SK-N-SH (cell line): ENCODE results near the gene UBLCP1. TPM values are rescaled to one million over a fixed set of nuclear protein-coding genes. Genes with fewer than 3 reads are reported as not detected.

Source experiments
- CTCF ChIA-PET: fragments of 300-600, 350-600 bp; formaldehyde crosslinking; extraction: SDS; loops from one replicate; lab custom pipeline; 2021; lab: Yijun Ruan, JAX
- POLR2A ChIA-PET: fragments of 350-600 bp; sonication (Branson Sonifier 250); formaldehyde crosslinking; extraction: SDS; loops from one replicate; lab custom pipeline; 2020; ENCODE audit warnings: antibody characterized with exemption, inconsistent platforms; lab: Yijun Ruan, JAX
- DNase-seq: peaks from one replicate; pipeline ENCODE4 v3.0.0; 2012
- H2AFZ ChIP-seq: fragments of 200-600 bp; sonication (generic); 2 replicates; pipeline ENCODE4 v1.8.1; 2016; ENCODE audit warnings: antibody characterized with exemption, mild to moderate bottlenecking, low read depth
- H3F3A ChIP-seq: fragments of 200-600 bp; sonication (generic); replicated peaks from 2 replicates; pipeline ENCODE3; 2016; ENCODE audit warnings: antibody characterized with exemption, mild to moderate bottlenecking; ENCODE audit not compliant: insufficient read depth
- H3K27ac ChIP-seq, 2 experiments: fragments of 200-500 bp in 1 of 2; fragments of 200-600 bp in 1 of 2; sonication (Bioruptor generic) in 1 of 2; sonication (generic), shearing (Covaris generic) in 1 of 2; 2 replicates each; pipeline versions ENCODE4 v1.5.1 to v1.6.1; 2014 to 2016; ENCODE audit warnings: low read depth in 2 of 2, inconsistent platforms in 1 of 2, low read length in 1 of 2, mild to moderate bottlenecking in 1 of 2, mixed read lengths in 1 of 2
- H3K27me3 ChIP-seq: fragments of 200-600 bp; sonication (generic), shearing (Covaris generic); 2 replicates; pipeline ENCODE4 v1.6.1; 2016; ENCODE audit warnings: mixed run types; ENCODE audit not compliant: insufficient read depth
- H3K36me3 ChIP-seq, 2 experiments: fragments of 200-500 bp in 1 of 2; fragments of 200-600 bp in 1 of 2; sonication (Bioruptor generic) in 1 of 2; sonication (generic) in 1 of 2; replicated peaks in 1 of 2; 2 replicates each; pipeline versions ENCODE3 to v1.5.1; 2014 to 2016; ENCODE audit warnings: low read length in 1 of 2, mild to moderate bottlenecking in 1 of 2; ENCODE audit not compliant: insufficient read depth in 2 of 2, control insufficient read depth in 1 of 2
- H3K4me1 ChIP-seq, 2 experiments: fragments of 200-500 bp in 1 of 2; fragments of 200-600 bp in 1 of 2; sonication (Bioruptor generic) in 1 of 2; sonication (generic), shearing (Covaris generic) in 1 of 2; 2 replicates each; pipeline versions ENCODE4 v1.5.1 to v1.6.1; 2014 to 2016; ENCODE audit warnings: low read depth in 1 of 2, low read length in 1 of 2, mixed run types in 1 of 2; ENCODE audit not compliant: insufficient read depth in 2 of 2, control insufficient read depth in 1 of 2
- H3K4me2 ChIP-seq: fragments of 200-600 bp; sonication (generic), shearing (Covaris generic); 2 replicates; pipeline ENCODE4 v1.6.1; 2017; ENCODE audit warnings: mixed run types
- H3K4me3 ChIP-seq, 2 experiments: fragments of 200-500 bp in 1 of 2; fragments of 200-600 bp in 1 of 2; sonication (Bioruptor generic) in 1 of 2; sonication (generic), shearing (Covaris generic) in 1 of 2; 2 replicates each; pipeline versions ENCODE4 v1.5.1 to v1.8.1; 2014 to 2016; ENCODE audit warnings: low read depth in 2 of 2, inconsistent platforms in 1 of 2, low read length in 1 of 2, mild to moderate bottlenecking in 1 of 2, mixed read lengths in 1 of 2, moderate library complexity in 1 of 2
- H3K79me2 ChIP-seq: fragments of 200-600 bp; sonication (generic); 2 replicates; pipeline ENCODE4 v1.8.1; 2017; ENCODE audit warnings: mild to moderate bottlenecking; ENCODE audit not compliant: insufficient read depth
- H3K9ac ChIP-seq: fragments of 200-600 bp; sonication (generic); 2 replicates; pipeline ENCODE4 v1.6.1; 2017; ENCODE audit warnings: mixed run types
- H3K9me2 ChIP-seq: fragments of 200-600 bp; sonication (generic); 2 replicates; pipeline ENCODE4 v1.6.1; 2017; ENCODE audit warnings: mixed run types
- H3K9me3 ChIP-seq: fragments of 200-600 bp; sonication (generic); 2 replicates; pipeline ENCODE4 v1.6.1; 2017; ENCODE audit warnings: mixed run types, mild to moderate bottlenecking, moderate library complexity
- H4K20me1 ChIP-seq: fragments of 200-600 bp; sonication (generic); 2 replicates; pipeline ENCODE4 v1.6.1; 2017; ENCODE audit warnings: mild to moderate bottlenecking, mixed run types; ENCODE audit not compliant: insufficient read depth
- ELF1 ChIP-seq: IDR thresholded peaks from 2 replicates; pipeline ENCODE4 v1.4.0; 2012
- EP300 ChIP-seq, 2 experiments: IDR thresholded peaks; 2 replicates each; pipeline versions ENCODE4 v1.4.0 to v1.6.1; 2012; ENCODE audit warnings: borderline replicate concordance in 1 of 2, low read depth in 1 of 2, low read length in 1 of 2
- FOSL2 ChIP-seq: IDR thresholded peaks from 2 replicates; pipeline ENCODE4 v1.4.0; 2012; ENCODE audit warnings: low read depth, mild to moderate bottlenecking, moderate library complexity, borderline replicate concordance
- FOXJ3 ChIP-seq: sonication (generic); formaldehyde crosslinking; IDR thresholded peaks from 2 replicates; pipeline ENCODE4 v1.5.1; 2020; ENCODE audit warnings: mild to moderate bottlenecking, missing genetic modification reagents
- GABPA ChIP-seq: IDR thresholded peaks from 2 replicates; pipeline ENCODE4 v1.4.0; 2012; ENCODE audit warnings: low read depth, mild to moderate bottlenecking
- GATA2 ChIP-seq: sonication (generic); formaldehyde crosslinking; IDR thresholded peaks from 2 replicates; pipeline ENCODE4 v1.5.0; 2020; ENCODE audit warnings: mild to moderate bottlenecking, missing genetic modification reagents
- IRF3 ChIP-seq: fragments of 150-350 bp; IDR thresholded peaks from 2 replicates; pipeline ENCODE4 v1.6.1; 2016; ENCODE audit warnings: mild to moderate bottlenecking, low read depth, low read length
- JUND ChIP-seq: IDR thresholded peaks from 2 replicates; pipeline ENCODE4 v1.4.0; 2012
- MEF2A ChIP-seq: IDR thresholded peaks from 2 replicates; pipeline ENCODE4 v1.4.0; 2012; ENCODE audit warnings: low read depth, borderline replicate concordance
- NFIC ChIP-seq: IDR thresholded peaks from 2 replicates; pipeline ENCODE4 v1.4.0; 2012; ENCODE audit warnings: borderline replicate concordance
- NRF1 ChIP-seq: IDR thresholded peaks from 2 replicates; pipeline ENCODE4 v1.6.1; 2012; ENCODE audit warnings: low read depth, mild to moderate bottlenecking, low read length
- POLR2AphosphoS5 ChIP-seq: IDR thresholded peaks from 2 replicates; pipeline ENCODE4 v1.6.1; 2012; ENCODE audit warnings: low read depth, low read length
- RCOR1 ChIP-seq: fragments of 150-350 bp; IDR thresholded peaks from 2 replicates; pipeline ENCODE4 v1.6.1; 2017; ENCODE audit warnings: antibody characterized with exemption, low read length
- RFX5 ChIP-seq: IDR thresholded peaks from 2 replicates; pipeline ENCODE4 v1.6.1; 2012; ENCODE audit warnings: mild to moderate bottlenecking, improper control_type of control experiment, low read length
- RXRA ChIP-seq: IDR thresholded peaks from 2 replicates; pipeline ENCODE4 v1.4.0; 2012; ENCODE audit warnings: low read depth, mild to moderate bottlenecking, borderline replicate concordance
- SIN3A ChIP-seq: IDR thresholded peaks from 2 replicates; pipeline ENCODE4 v1.6.1; 2012; ENCODE audit warnings: low read depth, mild to moderate bottlenecking, low read length, moderate library complexity, borderline replicate concordance
- TCF12 ChIP-seq: IDR thresholded peaks from 2 replicates; pipeline ENCODE4 v1.4.0; 2012
- YY1 ChIP-seq: IDR thresholded peaks from 2 replicates; pipeline ENCODE4 v1.4.0; 2012; ENCODE audit warnings: low read depth, mild to moderate bottlenecking
- WGBS: methylation state at CpG from one replicate; pipeline ENCODE4 v1.1.6; 2017; ENCODE audit warnings: low lambda C conversion rate; 5-methylcytosine and 5-hydroxymethylcytosine counted together
- polyA plus RNA-seq, 3 experiments: library from polyadenylated mRNA; depleted of rRNA; stranded (reverse); fragments of >200 nt; gene quantifications; 2 replicates each; pipeline ENCODE4 v1.2.3, GENCODE V29; 2012
- TF ChIP-seq, protein P1 (sequence below): IDR thresholded peaks from 2 replicates; pipeline ENCODE4 v1.4.0; 2012; ENCODE audit warnings: low read depth, borderline replicate concordance
- TF ChIP-seq, protein P2 (sequence below): fragments of 200-600 bp; sonication (generic); IDR thresholded peaks from 2 replicates; pipeline ENCODE4 v1.6.1; 2017; ENCODE audit warnings: antibody characterized with exemption, mild to moderate bottlenecking, moderate library complexity
- TF ChIP-seq, protein P3 (sequence below): IDR thresholded peaks from 2 replicates; pipeline ENCODE4 v1.6.1; 2012; ENCODE audit warnings: mild to moderate bottlenecking, low read depth, low read length, moderate library complexity

Gene UBLCP1
- polyA plus RNA-seq, 1 of the 3 experiments (the other 2 are of a cell fraction) = 13.8 TPM

GRCh38 chr5:159220206-159220605, 42.9 kb upstream of the UBLCP1 start:
- no peak for DNase-seq
- Histone ChIP-seq H3K9ac (no peak overlapping the region), H3K4me2 (no peak overlapping the region), H2AFZ (no peak overlapping the region), H3K4me1 (no peaks in the 10 kb centered on the region; a peak in 2 of 4 replicates), H3K27ac (no peak overlapping the region), H3K9me3 (no peaks in the 10 kb centered on the region), H3K4me3 (no peak overlapping the region), H3K9me2 (no peaks in the 10 kb centered on the region), H3K79me2 (no peaks in the 10 kb centered on the region), H3K36me3 (no peaks in the 10 kb centered on the region), H3K27me3 (no peaks in the 10 kb centered on the region; the same call in 1 of the 2 replicates), H4K20me1 (no peaks in the 10 kb centered on the region), H3F3A (peaks cover 2% of the 10 kb centered on the region)
- WGBS = 73% methylated on average over 5 of the region's 5 CpGs
- TF ChIP-seq GATA2 (CRISPR knock-in tag) (no peak), IRF3 (no peak), NFIC (no peak), JUND (no peak), TCF12 (no peak), EP300 (IDR thresholded peaks at IDR 0.05; ENCODE audit: borderline replicate concordance in 1 of 2, low read depth in 1 of 2, low read length in 1 of 2) (no peak), ELF1 (no peak), YY1 (no peak), NRF1 (no peak), FOSL2 (no peak)
- TF ChIP-seq, protein P1, sequence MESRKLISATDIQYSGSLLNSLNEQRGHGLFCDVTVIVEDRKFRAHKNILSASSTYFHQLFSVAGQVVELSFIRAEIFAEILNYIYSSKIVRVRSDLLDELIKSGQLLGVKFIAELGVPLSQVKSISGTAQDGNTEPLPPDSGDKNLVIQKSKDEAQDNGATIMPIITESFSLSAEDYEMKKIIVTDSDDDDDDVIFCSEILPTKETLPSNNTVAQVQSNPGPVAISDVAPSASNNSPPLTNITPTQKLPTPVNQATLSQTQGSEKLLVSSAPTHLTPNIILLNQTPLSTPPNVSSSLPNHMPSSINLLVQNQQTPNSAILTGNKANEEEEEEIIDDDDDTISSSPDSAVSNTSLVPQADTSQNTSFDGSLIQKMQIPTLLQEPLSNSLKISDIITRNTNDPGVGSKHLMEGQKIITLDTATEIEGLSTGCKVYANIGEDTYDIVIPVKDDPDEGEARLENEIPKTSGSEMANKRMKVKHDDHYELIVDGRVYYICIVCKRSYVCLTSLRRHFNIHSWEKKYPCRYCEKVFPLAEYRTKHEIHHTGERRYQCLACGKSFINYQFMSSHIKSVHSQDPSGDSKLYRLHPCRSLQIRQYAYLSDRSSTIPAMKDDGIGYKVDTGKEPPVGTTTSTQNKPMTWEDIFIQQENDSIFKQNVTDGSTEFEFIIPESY = no peak
- ChIA-PET POLR2A (no interaction called here), CTCF (no interaction called here)

GRCh38 chr5:159223469-159223868, 39.6 kb upstream of the UBLCP1 start:
- Histone ChIP-seq H3K4me2 (no peak overlapping the region), H3K36me3 (no peaks in the 10 kb centered on the region), H3F3A (no peaks in the 10 kb centered on the region), H3K4me1 (no peaks in the 10 kb centered on the region; a peak in 1 of 4 replicates), H3K4me3 (no peak overlapping the region), H3K9me2 (no peaks in the 10 kb centered on the region), H4K20me1 (no peaks in the 10 kb centered on the region), H3K27me3 (no peaks in the 10 kb centered on the region; the same call in 1 of the 2 replicates), H3K27ac (no peak overlapping the region), H3K9me3 (no peaks in the 10 kb centered on the region), H3K9ac (no peak overlapping the region), H2AFZ (no peak overlapping the region), H3K79me2 (no peaks in the 10 kb centered on the region)
- DNase-seq = no peak
- WGBS = 81% methylated on average over 3 of the region's 3 CpGs
- CTCF ChIA-PET = interaction anchor here (1.4 kb wide), 1 partner anchor 15 kb away, joined by 3 read pairs; no protein-coding TSS in a partner anchor
- POLR2A ChIA-PET = no interaction called here
- TF ChIP-seq FOXJ3 (CRISPR knock-in tag) (no peak), NRF1 (no peak), POLR2AphosphoS5 (no peak), RCOR1 (no peak), SIN3A (no peak), GABPA (no peak), RXRA (no peak), RFX5 (no peak), MEF2A (no peak), EP300 (IDR thresholded peaks at IDR 0.05; ENCODE audit: borderline replicate concordance in 1 of 2, low read depth in 1 of 2, low read length in 1 of 2) (no peak)
- TF ChIP-seq, protein P2, sequence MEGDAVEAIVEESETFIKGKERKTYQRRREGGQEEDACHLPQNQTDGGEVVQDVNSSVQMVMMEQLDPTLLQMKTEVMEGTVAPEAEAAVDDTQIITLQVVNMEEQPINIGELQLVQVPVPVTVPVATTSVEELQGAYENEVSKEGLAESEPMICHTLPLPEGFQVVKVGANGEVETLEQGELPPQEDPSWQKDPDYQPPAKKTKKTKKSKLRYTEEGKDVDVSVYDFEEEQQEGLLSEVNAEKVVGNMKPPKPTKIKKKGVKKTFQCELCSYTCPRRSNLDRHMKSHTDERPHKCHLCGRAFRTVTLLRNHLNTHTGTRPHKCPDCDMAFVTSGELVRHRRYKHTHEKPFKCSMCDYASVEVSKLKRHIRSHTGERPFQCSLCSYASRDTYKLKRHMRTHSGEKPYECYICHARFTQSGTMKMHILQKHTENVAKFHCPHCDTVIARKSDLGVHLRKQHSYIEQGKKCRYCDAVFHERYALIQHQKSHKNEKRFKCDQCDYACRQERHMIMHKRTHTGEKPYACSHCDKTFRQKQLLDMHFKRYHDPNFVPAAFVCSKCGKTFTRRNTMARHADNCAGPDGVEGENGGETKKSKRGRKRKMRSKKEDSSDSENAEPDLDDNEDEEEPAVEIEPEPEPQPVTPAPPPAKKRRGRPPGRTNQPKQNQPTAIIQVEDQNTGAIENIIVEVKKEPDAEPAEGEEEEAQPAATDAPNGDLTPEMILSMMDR = no peak
- TF ChIP-seq, protein P3, sequence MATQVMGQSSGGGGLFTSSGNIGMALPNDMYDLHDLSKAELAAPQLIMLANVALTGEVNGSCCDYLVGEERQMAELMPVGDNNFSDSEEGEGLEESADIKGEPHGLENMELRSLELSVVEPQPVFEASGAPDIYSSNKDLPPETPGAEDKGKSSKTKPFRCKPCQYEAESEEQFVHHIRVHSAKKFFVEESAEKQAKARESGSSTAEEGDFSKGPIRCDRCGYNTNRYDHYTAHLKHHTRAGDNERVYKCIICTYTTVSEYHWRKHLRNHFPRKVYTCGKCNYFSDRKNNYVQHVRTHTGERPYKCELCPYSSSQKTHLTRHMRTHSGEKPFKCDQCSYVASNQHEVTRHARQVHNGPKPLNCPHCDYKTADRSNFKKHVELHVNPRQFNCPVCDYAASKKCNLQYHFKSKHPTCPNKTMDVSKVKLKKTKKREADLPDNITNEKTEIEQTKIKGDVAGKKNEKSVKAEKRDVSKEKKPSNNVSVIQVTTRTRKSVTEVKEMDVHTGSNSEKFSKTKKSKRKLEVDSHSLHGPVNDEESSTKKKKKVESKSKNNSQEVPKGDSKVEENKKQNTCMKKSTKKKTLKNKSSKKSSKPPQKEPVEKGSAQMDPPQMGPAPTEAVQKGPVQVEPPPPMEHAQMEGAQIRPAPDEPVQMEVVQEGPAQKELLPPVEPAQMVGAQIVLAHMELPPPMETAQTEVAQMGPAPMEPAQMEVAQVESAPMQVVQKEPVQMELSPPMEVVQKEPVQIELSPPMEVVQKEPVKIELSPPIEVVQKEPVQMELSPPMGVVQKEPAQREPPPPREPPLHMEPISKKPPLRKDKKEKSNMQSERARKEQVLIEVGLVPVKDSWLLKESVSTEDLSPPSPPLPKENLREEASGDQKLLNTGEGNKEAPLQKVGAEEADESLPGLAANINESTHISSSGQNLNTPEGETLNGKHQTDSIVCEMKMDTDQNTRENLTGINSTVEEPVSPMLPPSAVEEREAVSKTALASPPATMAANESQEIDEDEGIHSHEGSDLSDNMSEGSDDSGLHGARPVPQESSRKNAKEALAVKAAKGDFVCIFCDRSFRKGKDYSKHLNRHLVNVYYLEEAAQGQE = no peak
